Transverse colon (tissue), 4 donors: ENCODE data around the gene RSL24D1.

ENCODE experiments used
- EP300 ChIP-seq: sonication (generic); formaldehyde crosslinking; IDR thresholded peaks from one replicate; pipeline ENCODE4 v1.6.1; 2017; ENCODE audit warnings: antibody characterized with exemption, low read depth
- POLR2AphosphoS5 ChIP-seq, 3 donors: sonication (generic); formaldehyde crosslinking; IDR thresholded peaks; one replicate each; pipeline ENCODE4 v1.6.1; 2016; ENCODE audit warnings: antibody characterized with exemption in 3 of 3
- TF ChIP-seq, protein P1 (sequence below), 5 experiments: fragments of 200-600 bp in 3 of 5; fragments of 450-650 bp in 2 of 5; sonication (generic) in 3 of 5; IDR thresholded peaks; 1 replicate in 2 of 5; 2 replicates in 3 of 5; pipeline ENCODE4 v1.5.1; 2016 to 2017; ENCODE audit warnings: antibody characterized with exemption in 5 of 5, inconsistent platforms in 3 of 5, mild to moderate bottlenecking in 2 of 5, moderate library complexity in 1 of 5

- TF ChIP-seq, protein P1, sequence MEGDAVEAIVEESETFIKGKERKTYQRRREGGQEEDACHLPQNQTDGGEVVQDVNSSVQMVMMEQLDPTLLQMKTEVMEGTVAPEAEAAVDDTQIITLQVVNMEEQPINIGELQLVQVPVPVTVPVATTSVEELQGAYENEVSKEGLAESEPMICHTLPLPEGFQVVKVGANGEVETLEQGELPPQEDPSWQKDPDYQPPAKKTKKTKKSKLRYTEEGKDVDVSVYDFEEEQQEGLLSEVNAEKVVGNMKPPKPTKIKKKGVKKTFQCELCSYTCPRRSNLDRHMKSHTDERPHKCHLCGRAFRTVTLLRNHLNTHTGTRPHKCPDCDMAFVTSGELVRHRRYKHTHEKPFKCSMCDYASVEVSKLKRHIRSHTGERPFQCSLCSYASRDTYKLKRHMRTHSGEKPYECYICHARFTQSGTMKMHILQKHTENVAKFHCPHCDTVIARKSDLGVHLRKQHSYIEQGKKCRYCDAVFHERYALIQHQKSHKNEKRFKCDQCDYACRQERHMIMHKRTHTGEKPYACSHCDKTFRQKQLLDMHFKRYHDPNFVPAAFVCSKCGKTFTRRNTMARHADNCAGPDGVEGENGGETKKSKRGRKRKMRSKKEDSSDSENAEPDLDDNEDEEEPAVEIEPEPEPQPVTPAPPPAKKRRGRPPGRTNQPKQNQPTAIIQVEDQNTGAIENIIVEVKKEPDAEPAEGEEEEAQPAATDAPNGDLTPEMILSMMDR (IDR thresholded peaks at IDR 0.05), result no peak
- TF ChIP-seq POLR2AphosphoS5 (IDR thresholded peaks at IDR 0.05) (no peak), EP300 (no peak)
These were observed 978 bp upstream of the RSL24D1 start for GRCh38 chr15:55197719-55198118.
